Lower lobe of right lung (tissue), 2 donors: ENCODE measurements around the gene SNRPA1. TPM values are rescaled to one million over a fixed set of nuclear protein-coding genes. Genes with fewer than 3 reads are reported as not detected.

Source experiments
- ATAC-seq, 2 donors: fragments of 200-7000 bp; cut with Tn5 transposase; one replicate each; pipeline ENCODE4 v1.9.1; 2020 to 2022; ENCODE audit warnings: mild to moderate bottlenecking in 2 of 2, moderate library complexity in 2 of 2
- DNase-seq: peaks from one replicate; pipeline ENCODE4 v3.0.0-alpha.2; 2020
- H3K27ac ChIP-seq: fragments of 200-600 bp; one replicate; pipeline ENCODE4 v1.8.0; 2022
- H3K27me3 ChIP-seq: fragments of 200-600 bp; one replicate; pipeline ENCODE4 v1.8.0; 2022; ENCODE audit warnings: low read depth
- H3K36me3 ChIP-seq: fragments of 200-600 bp; one replicate; pipeline ENCODE4 v1.8.0; 2022; ENCODE audit warnings: mild to moderate bottlenecking
- H3K4me1 ChIP-seq: fragments of 200-600 bp; one replicate; pipeline ENCODE4 v1.8.0; 2022
- H3K4me3 ChIP-seq: fragments of 200-600 bp; one replicate; pipeline ENCODE4 v1.8.0; 2022; ENCODE audit warnings: mild to moderate bottlenecking
- H3K9me3 ChIP-seq: fragments of 200-600 bp; one replicate; pipeline ENCODE4 v1.8.0; 2022
- intact Hi-C: fragments of 100-400 bp; cut with DNase I; formaldehyde crosslinking; loops from one replicate; pipeline ENCODE4 v1.11.0; 2022
- total RNA-seq: library from RNA; stranded (reverse); fragmentation: NEBNext Ultra II Directional; extraction: Animal tissue kit (Norgen Biotek cat#: 25700); gene quantifications from one replicate; pipeline ENCODE4 v1.2.1, GENCODE V29; 2021
- TF ChIP-seq, protein P1 (sequence below): fragments of 200-600 bp; IDR thresholded peaks from one replicate; pipeline ENCODE4 v1.8.0; 2022; ENCODE audit warnings: antibody characterized with exemption, mild to moderate bottlenecking
- donor health status: DM: no; HTN: yes; CAD: no; lungs with severe emphysema.

The SNRPA1 gene
- total RNA-seq, 1 donor from 2014 or later, result 35.4 TPM

DNA sequence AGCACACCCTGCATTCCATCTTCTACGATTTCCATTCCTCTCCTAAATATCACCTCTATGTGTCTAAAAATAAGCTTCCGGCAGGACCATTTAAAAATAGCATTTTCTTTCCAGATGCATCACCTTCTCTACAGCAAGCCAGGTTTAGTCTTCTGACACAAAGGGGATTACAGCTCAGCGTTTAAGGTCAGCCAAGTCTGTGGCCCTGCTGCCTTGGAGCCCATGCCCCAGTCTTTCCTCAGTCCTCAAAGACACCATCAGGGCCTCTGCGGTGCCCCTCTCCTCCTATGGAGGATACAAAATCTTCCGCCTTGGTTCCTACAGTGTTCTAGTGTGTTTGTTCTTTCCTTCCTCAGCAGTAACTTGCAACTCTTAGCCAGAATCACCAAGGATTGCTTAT, 21.5 kb downstream of the SNRPA1 start:
- ATAC-seq, result no peak
- H3K27ac ChIP-seq, result no peak overlapping the region
- intact Hi-C loops, result no loop called here
- no peak for DNase-seq
- peaks cover 65% of the 10 kb centered on the region for H3K36me3 ChIP-seq
- H3K9me3 ChIP-seq, result no peaks in the 10 kb centered on the region
- H3K4me3 ChIP-seq, result no peak overlapping the region
- TF ChIP-seq, protein P1, sequence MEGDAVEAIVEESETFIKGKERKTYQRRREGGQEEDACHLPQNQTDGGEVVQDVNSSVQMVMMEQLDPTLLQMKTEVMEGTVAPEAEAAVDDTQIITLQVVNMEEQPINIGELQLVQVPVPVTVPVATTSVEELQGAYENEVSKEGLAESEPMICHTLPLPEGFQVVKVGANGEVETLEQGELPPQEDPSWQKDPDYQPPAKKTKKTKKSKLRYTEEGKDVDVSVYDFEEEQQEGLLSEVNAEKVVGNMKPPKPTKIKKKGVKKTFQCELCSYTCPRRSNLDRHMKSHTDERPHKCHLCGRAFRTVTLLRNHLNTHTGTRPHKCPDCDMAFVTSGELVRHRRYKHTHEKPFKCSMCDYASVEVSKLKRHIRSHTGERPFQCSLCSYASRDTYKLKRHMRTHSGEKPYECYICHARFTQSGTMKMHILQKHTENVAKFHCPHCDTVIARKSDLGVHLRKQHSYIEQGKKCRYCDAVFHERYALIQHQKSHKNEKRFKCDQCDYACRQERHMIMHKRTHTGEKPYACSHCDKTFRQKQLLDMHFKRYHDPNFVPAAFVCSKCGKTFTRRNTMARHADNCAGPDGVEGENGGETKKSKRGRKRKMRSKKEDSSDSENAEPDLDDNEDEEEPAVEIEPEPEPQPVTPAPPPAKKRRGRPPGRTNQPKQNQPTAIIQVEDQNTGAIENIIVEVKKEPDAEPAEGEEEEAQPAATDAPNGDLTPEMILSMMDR, result no peak
- H3K4me1 ChIP-seq, result peaks cover 20% of the 10 kb centered on the region
- no peaks in the 10 kb centered on the region for H3K27me3 ChIP-seq

GRCh38 chr15:101272584-101272983, 22.5 kb downstream of the SNRPA1 start:
- Histone ChIP-seq H3K27ac (no peak overlapping the region), H3K27me3 (no peaks in the 10 kb centered on the region), H3K4me1 (peaks cover 14% of the 10 kb centered on the region), H3K36me3 (peaks cover 65% of the 10 kb centered on the region), H3K9me3 (no peaks in the 10 kb centered on the region), H3K4me3 (no peak overlapping the region)
- TF ChIP-seq, protein P1, result no peak
- no peak for ATAC-seq
- no peak for DNase-seq
- intact Hi-C loops, result no loop called here

DNA sequence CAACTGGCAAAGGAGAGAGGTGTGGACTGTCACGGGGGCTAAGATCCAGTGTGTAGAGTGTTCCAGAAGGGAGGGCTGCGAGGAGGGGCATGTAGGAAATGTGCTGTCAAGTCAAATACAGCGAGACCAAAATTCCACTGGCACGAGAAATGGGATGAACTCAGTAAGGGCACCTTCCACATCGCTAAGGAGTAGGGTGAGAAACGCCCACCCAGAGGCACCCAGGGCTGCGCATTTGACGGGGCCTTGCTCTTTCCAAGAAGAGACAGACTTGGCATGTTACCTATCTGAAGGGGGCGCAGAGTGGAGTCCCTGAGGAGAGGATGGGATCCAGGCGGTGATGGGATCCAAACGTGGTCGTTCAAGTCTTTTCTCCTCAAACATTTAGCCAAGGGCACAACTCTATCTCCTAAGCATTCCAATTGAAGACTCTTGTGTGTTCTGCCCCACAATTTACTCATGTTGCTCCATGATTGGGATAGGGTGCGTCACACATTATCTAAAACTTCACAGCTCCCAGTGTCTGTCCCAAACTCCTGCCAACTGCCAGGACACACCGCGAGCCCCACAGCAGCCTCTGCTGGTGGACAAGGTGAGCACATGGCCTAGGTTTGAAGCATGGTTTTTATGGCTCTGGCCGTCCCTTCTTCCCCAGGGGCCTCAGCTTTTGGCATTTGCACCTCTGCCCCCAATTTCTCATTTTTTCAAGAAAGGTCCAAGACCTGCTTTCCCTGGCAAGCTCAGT, 25.4 kb downstream of the SNRPA1 start:
- intact Hi-C loops, result no loop called here
- peaks cover 55% of the 10 kb centered on the region for H3K36me3 ChIP-seq
- no peak for ATAC-seq

GRCh38 chr15:101267320-101268104, 27.5 kb downstream of the SNRPA1 start:
- H3K4me1 ChIP-seq, result peaks cover 3% of the 10 kb centered on the region
- peak; percentile 31 to 38 for ATAC-seq
- intact Hi-C loops, result no loop called here
- no peaks in the 10 kb centered on the region for H3K9me3 ChIP-seq
- no peak overlapping the region for H3K4me3 ChIP-seq
- peaks cover 33% of the 10 kb centered on the region for H3K36me3 ChIP-seq
- no peaks in the 10 kb centered on the region for H3K27me3 ChIP-seq
- TF ChIP-seq, protein P1, result no peak
- DNase-seq, result no peak
- H3K27ac ChIP-seq, result peak overlapping the region; percentile 46

More for the DNA sequence above, 25.4 kb downstream of the SNRPA1 start:
- H3K27me3 ChIP-seq, result no peaks in the 10 kb centered on the region
- H3K27ac ChIP-seq, result no peak overlapping the region
- H3K9me3 ChIP-seq, result no peaks in the 10 kb centered on the region
- TF ChIP-seq, protein P1, result peak; percentile 18
- no peak overlapping the region for H3K4me3 ChIP-seq
- peaks cover 3% of the 10 kb centered on the region for H3K4me1 ChIP-seq
- DNase-seq, result no peak

- ATAC-seq, result no peak
- H3K9me3 ChIP-seq, result no peaks in the 10 kb centered on the region
- intact Hi-C loops, result no loop called here
- peaks cover 26% of the 10 kb centered on the region for H3K36me3 ChIP-seq
- peak overlapping the region; percentile 8 for H3K27ac ChIP-seq
- TF ChIP-seq, protein P1, result no peak
- no peaks in the 10 kb centered on the region for H3K27me3 ChIP-seq
- DNase-seq, result no peak
- no peak overlapping the region for H3K4me3 ChIP-seq
- peaks cover 3% of the 10 kb centered on the region for H3K4me1 ChIP-seq
These were observed 28.3 kb downstream of the SNRPA1 start for GRCh38 chr15:101266787-101267186.
